H1 (cell line): Measurements from ENCODE around the gene POU2F1. TPM values are rescaled to one million over a fixed set of nuclear protein-coding genes. Genes with fewer than 3 reads are reported as not detected.

Experiments used
- CHD1 ChIP-seq: IDR thresholded peaks from 2 replicates; pipeline ENCODE4 v1.6.1; 2012; ENCODE audit warnings: low read depth, low read length, improper control_type of control experiment
- CHD7 ChIP-seq: fragments of 300-600 bp; sonication (generic); IDR thresholded peaks from 2 replicates; pipeline ENCODE4 v1.7.1; 2012; ENCODE audit warnings: low read length, moderate library complexity, mild to moderate bottlenecking, inconsistent platforms; ENCODE audit not compliant: insufficient replicate concordance
- JUND ChIP-seq: IDR thresholded peaks from 2 replicates; pipeline ENCODE4 v1.6.1; 2011; ENCODE audit warnings: mild to moderate bottlenecking, improper control_type of control experiment, low read length
- KDM4A ChIP-seq: IDR thresholded peaks from one replicate; pipeline ENCODE4 v1.7.1; 2012; ENCODE audit warnings: low read depth, mild to moderate bottlenecking, moderate library complexity, low read length, inconsistent platforms; ENCODE audit not compliant: severe bottlenecking
- MAX ChIP-seq: IDR thresholded peaks from 2 replicates; pipeline ENCODE4 v1.6.1; 2012; ENCODE audit warnings: inconsistent platforms
- RBBP5 ChIP-seq: IDR thresholded peaks from 2 replicates; pipeline ENCODE4 v1.7.1; 2012; ENCODE audit warnings: low read depth, mild to moderate bottlenecking, inconsistent platforms, low read length, moderate library complexity, borderline replicate concordance
- SAP30 ChIP-seq: fragments of 300-600 bp; sonication (generic); IDR thresholded peaks from 2 replicates; pipeline ENCODE4 v1.7.1; 2012; ENCODE audit warnings: low read length, moderate library complexity, mild to moderate bottlenecking, inconsistent platforms; ENCODE audit not compliant: insufficient read depth, insufficient replicate concordance
- TEAD4 ChIP-seq: IDR thresholded peaks from 2 replicates; pipeline ENCODE4 v1.6.1; 2012; ENCODE audit warnings: low read depth, low read length, inconsistent platforms, mixed read lengths
- polyA plus RNA-seq, 7 experiments: library from polyadenylated mRNA; depleted of rRNA in 3 of 7; stranded (reverse) in 5 of 7; unstranded in 2 of 7; fragments of >200 nt in 5 of 7; fragments of 200-250 nt in 2 of 7; gene quantifications; 1 replicate in 5 of 7; 2 replicates in 1 of 7; 4 replicates in 1 of 7; pipeline versions ENCODE4 v1.2.1 to v1.2.3, GENCODE V29; 2011 to 2013; ENCODE audit warnings: missing spikeins in 2 of 7, mixed read lengths in 2 of 7
- total RNA-seq: library from RNA; stranded (reverse); fragmentation: NEBNext Ultra II Directional; extraction: Animal tissue kit (Norgen Biotek cat#: 25700); gene quantifications from 2 replicates; pipeline ENCODE4 v1.2.1, GENCODE V29; 2021

Gene POU2F1
- total and polyA plus RNA-seq, 2 of the 8 experiments (the other 6 are each of a cell fraction or from before 2014, with no cell fraction given), result 37.0 to 57.2 TPM

- no peak for TF ChIP-seq CHD7
- no peak for TF ChIP-seq KDM4A
- TF ChIP-seq RBBP5, result no peak
- no peak for TF ChIP-seq MAX
- TF ChIP-seq CHD1, result no peak
- no peak for TF ChIP-seq JUND
- no peak for TF ChIP-seq SAP30
- no peak for TF ChIP-seq TEAD4
Observed at GRCh38 chr1:167428395-167428794, 207.7 kb downstream of the POU2F1 start (continued).
